Activated gamma-delta T cell (primary cell): ENCODE data around the gene CD46.

Experiments used
- DNase-seq: peaks from one replicate; lab custom pipeline; 2025; lab: John Stamatoyannopoulos, UW

CD46 gene

GRCh38 chr1:207828485-207829158, 76.8 kb downstream of the CD46 start:
- DNase-seq: no peak

GRCh38 chr1:207829576-207829975, 77.7 kb downstream of the CD46 start:
- DNase-seq: no peak

GRCh38 chr1:207830788-207831187, 78.9 kb downstream of the CD46 start:
- no peak for DNase-seq

DNA sequence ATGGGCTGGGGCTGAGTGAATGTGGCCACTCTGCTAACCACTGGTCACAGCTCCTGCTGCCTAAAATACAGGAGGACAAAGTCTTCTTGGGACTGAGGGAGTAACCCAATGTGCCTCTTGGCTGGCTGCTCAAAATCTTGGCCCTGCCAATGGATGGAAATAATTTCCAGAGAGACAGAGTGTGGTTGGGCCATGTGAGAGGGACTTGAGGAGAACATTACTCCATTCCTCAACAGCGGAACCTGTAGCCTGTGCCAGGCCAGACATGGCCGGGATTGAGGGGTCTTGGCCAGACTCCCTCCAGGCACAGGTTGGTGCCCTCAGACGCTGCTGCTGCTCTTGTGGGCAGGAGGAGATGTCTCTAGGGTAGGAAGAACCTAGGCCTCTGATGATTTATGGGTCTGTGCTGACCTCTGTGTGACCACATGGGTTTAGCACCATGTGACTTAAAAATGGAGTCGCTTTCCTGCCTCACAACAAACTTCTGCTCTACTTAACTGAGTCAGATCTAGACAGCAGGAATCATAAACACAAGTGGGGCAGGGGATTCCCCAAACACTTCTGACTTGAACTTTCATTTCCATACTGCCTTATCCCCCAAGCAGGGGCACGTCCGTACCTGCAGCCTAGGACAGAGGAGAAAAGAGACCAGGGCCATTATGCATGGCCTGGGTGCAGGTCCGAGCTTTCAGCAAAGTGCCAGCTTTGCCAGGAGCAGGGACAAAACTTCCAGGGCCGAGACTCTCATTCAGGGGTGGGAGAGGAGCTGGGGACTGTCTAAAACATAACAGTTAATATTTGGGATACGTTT, 79.9 kb downstream of the CD46 start:
- no peak for DNase-seq

GRCh38 chr1:207832796-207833195, 80.9 kb downstream of the CD46 start:
- no peak for DNase-seq

DNA sequence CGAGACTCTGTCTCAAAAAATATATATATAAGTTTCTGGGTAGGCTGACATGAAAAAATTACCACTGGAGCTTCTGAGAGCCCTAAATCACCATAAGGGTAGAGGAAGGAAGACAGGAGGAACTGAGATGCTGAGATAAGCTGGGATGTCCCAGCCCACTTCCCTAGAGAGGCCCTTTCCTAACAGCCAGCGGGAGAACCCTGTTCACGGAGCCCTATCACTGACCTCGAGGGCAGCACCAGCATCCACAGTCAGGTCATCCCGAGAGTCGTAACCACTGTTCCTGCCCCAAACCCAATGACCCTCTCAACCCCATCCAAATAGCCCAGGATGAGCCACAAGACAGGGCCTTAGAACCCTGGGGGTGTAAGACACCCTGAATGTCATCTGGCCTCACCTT, 81.5 kb downstream of the CD46 start:
- no peak for DNase-seq

- DNase-seq: no peak
Measured at GRCh38 chr1:207833956-207834660, 82.3 kb downstream of the CD46 start.

DNA sequence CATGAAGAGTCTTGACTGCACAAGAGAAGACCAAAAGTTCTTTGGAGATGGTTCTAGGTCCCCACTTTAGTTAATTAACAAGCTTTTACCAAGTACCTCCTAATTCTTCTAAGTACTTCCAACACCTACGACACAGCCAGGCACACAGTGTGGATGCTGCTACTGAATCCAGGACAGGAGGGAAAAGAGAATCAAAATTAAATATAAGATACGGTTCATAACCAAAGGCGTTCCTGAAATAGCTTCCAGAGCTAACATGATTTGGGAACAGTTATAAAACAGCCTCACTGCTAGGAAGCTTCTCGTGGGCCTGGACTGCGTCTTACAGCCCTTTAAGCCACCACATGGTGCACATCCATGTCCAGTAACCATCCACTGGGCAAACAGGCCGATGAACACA, 84.1 kb downstream of the CD46 start:
- DNase-seq: no peak

- DNase-seq: no peak
Measured at GRCh38 chr1:207836591-207837347, 84.9 kb downstream of the CD46 start.

DNA sequence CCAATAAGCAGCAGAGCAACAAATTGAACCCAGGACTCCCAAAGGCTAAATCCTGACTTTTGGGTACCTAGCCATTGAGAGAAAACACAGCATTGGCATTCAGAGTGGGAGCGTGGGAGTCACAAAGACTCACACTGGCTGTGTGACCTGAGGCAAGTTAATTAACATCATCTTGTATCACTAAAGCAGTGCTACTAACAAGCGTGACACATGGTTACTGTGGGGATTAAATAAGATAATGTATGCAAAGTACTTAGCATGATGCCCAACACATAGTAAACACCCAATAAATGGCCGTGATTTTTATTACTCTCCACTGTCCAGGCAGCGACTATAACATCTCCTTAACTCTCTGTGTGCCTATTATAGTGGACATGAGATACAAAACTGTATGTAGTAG, 85.8 kb downstream of the CD46 start:
- no peak for DNase-seq

GRCh38 chr1:207838156-207839082, 86.6 kb downstream of the CD46 start:
- no peak for DNase-seq

GRCh38 chr1:207839083-207839413, 87.2 kb downstream of the CD46 start:
- DNase-seq: no peak

GRCh38 chr1:207840380-207840779, 88.5 kb downstream of the CD46 start:
- no peak for DNase-seq

DNA sequence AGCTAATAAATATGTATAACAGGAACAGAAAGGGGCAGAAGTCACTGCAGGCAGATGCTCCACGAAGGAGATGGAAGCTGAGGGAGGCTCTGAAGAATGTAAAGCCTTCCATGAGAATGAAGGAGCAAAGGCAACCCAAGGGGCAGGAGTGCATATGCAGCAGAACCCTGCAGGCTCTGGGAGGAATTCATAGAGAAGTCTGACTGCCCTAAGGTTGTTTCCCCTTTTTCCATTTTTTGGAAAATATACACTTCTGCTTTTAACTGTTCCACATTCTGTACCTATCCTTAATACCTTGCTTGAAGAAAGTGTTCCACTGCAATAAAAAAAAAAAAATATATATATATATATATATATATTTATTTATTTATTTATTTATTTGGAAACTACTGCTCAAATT, 89.4 kb downstream of the CD46 start:
- no peak for DNase-seq

GRCh38 chr1:207841901-207842300, 90.0 kb downstream of the CD46 start:
- DNase-seq: no peak

DNA sequence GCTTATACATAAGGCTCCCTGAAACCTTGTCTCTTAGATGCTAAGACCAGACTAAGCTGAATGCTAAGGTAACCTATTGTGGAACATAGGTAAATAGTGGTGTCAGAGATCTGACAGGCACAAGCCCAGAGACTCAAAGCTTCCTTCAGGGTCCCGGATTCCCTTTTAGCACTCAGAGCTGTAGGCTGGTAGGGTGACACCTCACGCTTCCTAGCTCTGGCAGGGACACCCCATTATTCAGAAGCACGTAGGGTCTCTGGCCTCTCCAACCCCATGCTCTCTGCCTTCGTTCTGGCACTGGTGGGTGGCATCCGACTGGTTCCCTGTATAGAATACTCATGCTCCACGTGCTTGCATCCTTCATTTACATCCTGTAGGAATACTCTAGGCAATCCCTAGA, 90.7 kb downstream of the CD46 start:
- DNase-seq: no peak

GRCh38 chr1:207844371-207844770, 92.5 kb downstream of the CD46 start:
- no peak for DNase-seq
